Spleen (tissue), 7 donors: ENCODE data around the gene SYNDIG1.

ENCODE experiments used
- POLR2A ChIP-seq, 3 donors: fragments of 450-650 bp; IDR thresholded peaks; one replicate each; pipeline ENCODE4 v1.5.1; 2017; ENCODE audit warnings: antibody characterized with exemption in 3 of 3, mild to moderate bottlenecking in 1 of 3
- POLR2AphosphoS5 ChIP-seq, 3 donors: sonication (generic); formaldehyde crosslinking; IDR thresholded peaks; one replicate each; pipeline ENCODE4 v1.5.1; 2017; ENCODE audit warnings: antibody characterized with exemption in 3 of 3
- TF ChIP-seq, protein P1 (sequence below), 11 experiments: fragments of 200-600 bp in 7 of 11; fragments of 450-650 bp in 4 of 11; sonication (generic) in 4 of 11; IDR thresholded peaks in 8 of 11; conservative IDR thresholded peaks in 3 of 11; 1 replicate in 7 of 11; 2 replicates in 4 of 11; pipeline versions ENCODE4 v1.4.0 to v1.8.0; 2016 to 2021; ENCODE audit warnings: antibody characterized with exemption in 11 of 11, inconsistent platforms in 4 of 11, mild to moderate bottlenecking in 1 of 11
- donor health status: DM: no; HTN: no; CAD: no; lungs with moderate emphysema.
- donor health status: DM: no; HTN: no; CAD: no.
- donor health status: DM: no; HTN: no; CAD: no.

DNA sequence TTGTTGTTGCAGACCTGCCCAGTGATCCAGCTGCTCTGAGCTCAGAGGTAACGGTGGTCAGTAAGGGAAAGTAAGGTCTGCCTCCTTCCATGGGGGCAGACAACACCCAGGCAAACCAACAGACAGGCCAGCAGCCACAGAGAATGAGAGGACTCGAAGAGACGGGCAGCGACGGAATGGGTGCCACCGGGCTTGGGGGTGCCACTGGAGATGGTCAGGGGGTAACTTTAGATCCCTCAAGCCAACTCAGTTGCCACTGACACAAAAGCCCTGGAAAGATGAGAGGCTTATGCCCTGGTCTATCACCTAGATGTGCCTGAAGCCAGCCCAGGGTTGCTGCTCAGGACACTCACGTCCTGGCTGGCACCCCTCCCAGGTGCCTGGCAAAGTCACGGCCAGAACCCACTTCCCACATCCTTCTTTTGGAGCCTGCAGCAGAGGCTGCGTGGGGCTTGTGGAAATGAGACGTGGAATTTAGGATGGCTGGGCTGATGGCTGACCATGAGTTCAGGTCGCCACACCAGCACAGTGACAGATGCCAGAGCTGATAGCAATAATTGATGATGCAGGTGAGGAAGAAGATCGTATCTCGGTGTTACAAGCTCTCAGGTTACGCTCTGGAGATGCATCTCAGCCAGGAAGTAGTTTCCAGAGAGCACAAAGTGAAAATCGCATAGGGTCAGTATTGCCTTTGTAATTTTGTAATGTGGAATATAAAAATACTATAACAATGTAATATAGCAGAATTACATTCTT lies 209.1 kb downstream of the SYNDIG1 start:
- TF ChIP-seq, protein P1, sequence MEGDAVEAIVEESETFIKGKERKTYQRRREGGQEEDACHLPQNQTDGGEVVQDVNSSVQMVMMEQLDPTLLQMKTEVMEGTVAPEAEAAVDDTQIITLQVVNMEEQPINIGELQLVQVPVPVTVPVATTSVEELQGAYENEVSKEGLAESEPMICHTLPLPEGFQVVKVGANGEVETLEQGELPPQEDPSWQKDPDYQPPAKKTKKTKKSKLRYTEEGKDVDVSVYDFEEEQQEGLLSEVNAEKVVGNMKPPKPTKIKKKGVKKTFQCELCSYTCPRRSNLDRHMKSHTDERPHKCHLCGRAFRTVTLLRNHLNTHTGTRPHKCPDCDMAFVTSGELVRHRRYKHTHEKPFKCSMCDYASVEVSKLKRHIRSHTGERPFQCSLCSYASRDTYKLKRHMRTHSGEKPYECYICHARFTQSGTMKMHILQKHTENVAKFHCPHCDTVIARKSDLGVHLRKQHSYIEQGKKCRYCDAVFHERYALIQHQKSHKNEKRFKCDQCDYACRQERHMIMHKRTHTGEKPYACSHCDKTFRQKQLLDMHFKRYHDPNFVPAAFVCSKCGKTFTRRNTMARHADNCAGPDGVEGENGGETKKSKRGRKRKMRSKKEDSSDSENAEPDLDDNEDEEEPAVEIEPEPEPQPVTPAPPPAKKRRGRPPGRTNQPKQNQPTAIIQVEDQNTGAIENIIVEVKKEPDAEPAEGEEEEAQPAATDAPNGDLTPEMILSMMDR (IDR thresholded peaks at IDR 0.05 in 8 of 11, conservative IDR thresholded peaks at IDR 0.05 in 3 of 11), result no peak
- TF ChIP-seq POLR2A (IDR thresholded peaks at IDR 0.05) (no peak), POLR2AphosphoS5 (IDR thresholded peaks at IDR 0.05) (no peak)
